Measurements from ENCODE around the gene CPPED1.
"Not testable (repeated sequence)": the region's sequence is repeated elsewhere in the genome, so short reads cannot be mapped to it uniquely, and the experiment has no call there.

Gene CPPED1

GRCh38 chr16:12802048-12802447, 1.6 kb downstream of the CPPED1 start:
- no peak for DNase-seq (ENCODE audit: low spot score)

GRCh38 chr16:12801511-12802042, 2.1 kb downstream of the CPPED1 start:
- no peak for DNase-seq (ENCODE audit: low spot score)

GRCh38 chr16:12800817-12801216, 2.9 kb downstream of the CPPED1 start:
- no peak for DNase-seq (ENCODE audit: low spot score)

GRCh38 chr16:12799996-12800395, 3.7 kb downstream of the CPPED1 start:
- not testable (repeated sequence) for DNase-seq (ENCODE audit: low spot score)

- DNase-seq (ENCODE audit: low spot score), result no peak
Measured at GRCh38 chr16:12798846-12799245, 4.8 kb downstream of the CPPED1 start.

- no peak for DNase-seq (ENCODE audit: low spot score)
Measured at GRCh38 chr16:12798171-12798570, 5.5 kb downstream of the CPPED1 start.

GRCh38 chr16:12796498-12796897, 7.2 kb downstream of the CPPED1 start:
- no peak for DNase-seq (ENCODE audit: low spot score)

- DNase-seq (ENCODE audit: low spot score), result no peak
Measured at GRCh38 chr16:12794486-12795387, 8.9 kb downstream of the CPPED1 start.

- no peak for DNase-seq (ENCODE audit: low spot score)
Measured at GRCh38 chr16:12793865-12794240, 9.8 kb downstream of the CPPED1 start.

- no peak for DNase-seq (ENCODE audit: low spot score)
Measured at GRCh38 chr16:12793120-12793864, 10.4 kb downstream of the CPPED1 start.

- not testable (repeated sequence) for DNase-seq (ENCODE audit: low spot score)
Measured at GRCh38 chr16:12792528-12792927, 11.2 kb downstream of the CPPED1 start.

GRCh38 chr16:12791340-12791739, 12.3 kb downstream of the CPPED1 start:
- no peak for DNase-seq (ENCODE audit: low spot score)

GRCh38 chr16:12788758-12789157, 14.9 kb downstream of the CPPED1 start:
- DNase-seq (ENCODE audit: low spot score), result no peak

GRCh38 chr16:12786081-12786480, 17.6 kb downstream of the CPPED1 start:
- DNase-seq (ENCODE audit: low spot score), result no peak

GRCh38 chr16:12784076-12784475, 19.6 kb downstream of the CPPED1 start:
- no peak for DNase-seq (ENCODE audit: low spot score)

- DNase-seq (ENCODE audit: low spot score), result no peak
Measured at GRCh38 chr16:12781777-12782176, 21.9 kb downstream of the CPPED1 start.

GRCh38 chr16:12780467-12780866, 23.2 kb downstream of the CPPED1 start:
- DNase-seq (ENCODE audit: low spot score), result no peak

- no peak for DNase-seq (ENCODE audit: low spot score)
Measured at GRCh38 chr16:12778726-12779125, 25.0 kb downstream of the CPPED1 start.

- DNase-seq (ENCODE audit: low spot score), result no peak
Measured at GRCh38 chr16:12775656-12776236, 27.9 kb downstream of the CPPED1 start.

- DNase-seq (ENCODE audit: low spot score), result no peak
Measured at GRCh38 chr16:12773221-12773620, 30.5 kb downstream of the CPPED1 start.

GRCh38 chr16:12771341-12771798, 32.3 kb downstream of the CPPED1 start:
- no peak for DNase-seq (ENCODE audit: low spot score)

GRCh38 chr16:12769525-12769924, 34.2 kb downstream of the CPPED1 start:
- no peak for DNase-seq (ENCODE audit: low spot score)

- no peak for DNase-seq (ENCODE audit: low spot score)
Measured at GRCh38 chr16:12767897-12768296, 35.8 kb downstream of the CPPED1 start.
